Measurements from ENCODE around the gene NFRKB. TPM values are rescaled to one million over a fixed set of nuclear protein-coding genes. Genes with fewer than 3 reads are reported as not detected.

Gene NFRKB
- total and polyA plus RNA-seq, 10 of the 15 experiments (the other 5 are each of a cell fraction or from before 2014, with no cell fraction given): 3.7 to 21.7 (median 14.1) TPM

GRCh38 chr11:129932381-129933067 is 37.1 kb upstream of the NFRKB start:
- DNase-seq (ENCODE audit: low read depth, low spot score) (no peak), ATAC-seq (no peak), FAIRE-seq (no peak)
- Histone ChIP-seq H3K27ac (ENCODE audit: control insufficient read depth, insufficient read depth) (no peak overlapping the region), H3K79me2 (ENCODE audit: control insufficient read depth, insufficient read depth, low read length) (no peaks in the 10 kb centered on the region), H3K36me3 (ENCODE audit: control insufficient read depth in 2 of 2, insufficient read depth in 2 of 2, low read length in 1 of 2) (no peaks in the 10 kb centered on the region; a peak in 2 of 4 replicates), H3K4me3 (no peak overlapping the region), H3K27me3 (replicated peaks in 1 of 2; ENCODE audit: control insufficient read depth in 2 of 2, insufficient read depth in 2 of 2, low read length in 1 of 2) (no peaks in the 10 kb centered on the region), H3K4me2 (ENCODE audit: control insufficient read depth, insufficient read depth) (no peak overlapping the region), H4K20me1 (ENCODE audit: control insufficient read depth, insufficient read depth) (no peaks in the 10 kb centered on the region), H3K9ac (ENCODE audit: control insufficient read depth, insufficient read depth, low read length) (no peak overlapping the region), H3K4me1 (ENCODE audit: control insufficient read depth, insufficient read depth, low read length) (no peaks in the 10 kb centered on the region), H2AFZ (ENCODE audit: control insufficient read depth, low read depth, low read length) (no peak overlapping the region), H3K9me3 (replicated peaks; ENCODE audit: control insufficient read depth, insufficient read depth, low read length) (no peaks in the 10 kb centered on the region)
- intact Hi-C loops (cut with micrococcal nuclease; ENCODE audit: unreplicated experiment): no loop called here
- TF ChIP-seq SREBF2 (IDR thresholded peaks at IDR 0.05; ENCODE audit: low read length) (no peak), LARP7 (IDR thresholded peaks at IDR 0.05) (no peak), POU2F2 (IDR thresholded peaks at IDR 0.05; ENCODE audit: borderline replicate concordance, low read depth, low read length) (no peak), DPF2 (IDR thresholded peaks at IDR 0.05) (no peak), MLLT1 (IDR thresholded peaks at IDR 0.05) (no peak), KLF5 (IDR thresholded peaks at IDR 0.05; ENCODE audit: partially characterized antibody) (no peak), RCOR1 (conservative IDR thresholded peaks at IDR 0.05; ENCODE audit: low read depth, low read length) (no peak), ZNF687 (IDR thresholded peaks at IDR 0.05) (no peak), SMAD5 (IDR thresholded peaks at IDR 0.05; ENCODE audit: low read depth) (no peak), ZNF592 (IDR thresholded peaks at IDR 0.05) (no peak), RBBP5 (conservative IDR thresholded peaks at IDR 0.05) (no peak), KDM1A (IDR thresholded peaks at IDR 0.05; ENCODE audit: borderline replicate concordance) (no peak), USF1 (IDR thresholded peaks at IDR 0.05; ENCODE audit: borderline replicate concordance, extremely low read length, insufficient read depth, low read depth, low read length) (no peak)
- SMC1A ChIA-PET (ENCODE audit: uncharacterized antibody, unreplicated experiment): interaction anchor here (0.9 to 1.2 kb wide), 2 partner anchors 9 to 197 kb away, joined by 3 to 4 read pairs; no protein-coding TSS in a partner anchor
- CTCF ChIA-PET: interaction anchor here (14.3 kb wide), 1 partner anchor 198 kb away, joined by 400 read pairs; no protein-coding TSS in a partner anchor
- 98% methylated on average over 7 of the region's 7 CpGs for WGBS (ENCODE audit: insufficient coverage, insufficient replicate concordance, low lambda C conversion rate, missing lambda C conversion rate)
- no TSS peak for BruUV-seq (replicated peaks)
- RAD21 ChIA-PET (ENCODE audit: unreplicated experiment): interaction anchor here (1.1 to 1.4 kb wide), 2 partner anchors 9 to 200 kb away, joined by 3 to 5 read pairs; no protein-coding TSS in a partner anchor
- POLR2A ChIA-PET: interaction anchor here (0.6 kb wide), 1 partner anchor 79 kb away, joined by 3 read pairs; no protein-coding TSS in a partner anchor
- in situ Hi-C loops (cut with MboI): no loop called here

Data from GM12878 (cell line).